GM12873 (cell line): ENCODE measurements around the gene FAM174B.

Source experiments
- TF ChIP-seq, protein P1 (sequence below): IDR thresholded peaks from 2 replicates; pipeline ENCODE4 v1.5.1; 2012; ENCODE audit warnings: low read depth, mild to moderate bottlenecking, moderate library complexity, low read length, control low read depth; ENCODE audit not compliant: insufficient read depth; ENCODE audit errors: missing control alignments

FAM174B gene

DNA sequence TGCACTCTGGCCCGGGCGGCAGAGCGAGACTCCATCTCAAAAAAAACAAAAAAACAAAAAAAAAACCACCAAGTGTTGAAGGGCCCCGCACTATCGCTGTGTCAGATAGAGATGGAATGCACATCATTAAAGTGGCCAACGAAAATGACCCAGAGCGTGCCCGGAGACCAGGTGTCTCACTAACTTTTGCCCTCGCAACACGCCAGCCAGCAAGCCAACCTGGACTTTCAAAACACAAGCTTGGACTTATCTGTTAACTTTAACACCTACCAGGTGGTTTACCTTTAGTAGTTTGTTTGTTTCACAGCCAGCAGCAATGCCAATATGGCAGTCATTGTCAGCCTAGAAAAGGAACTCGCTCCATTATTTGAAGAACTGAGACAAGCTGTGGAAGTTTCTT, 28.6 kb downstream of the FAM174B start:
- TF ChIP-seq, protein P1, sequence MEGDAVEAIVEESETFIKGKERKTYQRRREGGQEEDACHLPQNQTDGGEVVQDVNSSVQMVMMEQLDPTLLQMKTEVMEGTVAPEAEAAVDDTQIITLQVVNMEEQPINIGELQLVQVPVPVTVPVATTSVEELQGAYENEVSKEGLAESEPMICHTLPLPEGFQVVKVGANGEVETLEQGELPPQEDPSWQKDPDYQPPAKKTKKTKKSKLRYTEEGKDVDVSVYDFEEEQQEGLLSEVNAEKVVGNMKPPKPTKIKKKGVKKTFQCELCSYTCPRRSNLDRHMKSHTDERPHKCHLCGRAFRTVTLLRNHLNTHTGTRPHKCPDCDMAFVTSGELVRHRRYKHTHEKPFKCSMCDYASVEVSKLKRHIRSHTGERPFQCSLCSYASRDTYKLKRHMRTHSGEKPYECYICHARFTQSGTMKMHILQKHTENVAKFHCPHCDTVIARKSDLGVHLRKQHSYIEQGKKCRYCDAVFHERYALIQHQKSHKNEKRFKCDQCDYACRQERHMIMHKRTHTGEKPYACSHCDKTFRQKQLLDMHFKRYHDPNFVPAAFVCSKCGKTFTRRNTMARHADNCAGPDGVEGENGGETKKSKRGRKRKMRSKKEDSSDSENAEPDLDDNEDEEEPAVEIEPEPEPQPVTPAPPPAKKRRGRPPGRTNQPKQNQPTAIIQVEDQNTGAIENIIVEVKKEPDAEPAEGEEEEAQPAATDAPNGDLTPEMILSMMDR: no peak

DNA sequence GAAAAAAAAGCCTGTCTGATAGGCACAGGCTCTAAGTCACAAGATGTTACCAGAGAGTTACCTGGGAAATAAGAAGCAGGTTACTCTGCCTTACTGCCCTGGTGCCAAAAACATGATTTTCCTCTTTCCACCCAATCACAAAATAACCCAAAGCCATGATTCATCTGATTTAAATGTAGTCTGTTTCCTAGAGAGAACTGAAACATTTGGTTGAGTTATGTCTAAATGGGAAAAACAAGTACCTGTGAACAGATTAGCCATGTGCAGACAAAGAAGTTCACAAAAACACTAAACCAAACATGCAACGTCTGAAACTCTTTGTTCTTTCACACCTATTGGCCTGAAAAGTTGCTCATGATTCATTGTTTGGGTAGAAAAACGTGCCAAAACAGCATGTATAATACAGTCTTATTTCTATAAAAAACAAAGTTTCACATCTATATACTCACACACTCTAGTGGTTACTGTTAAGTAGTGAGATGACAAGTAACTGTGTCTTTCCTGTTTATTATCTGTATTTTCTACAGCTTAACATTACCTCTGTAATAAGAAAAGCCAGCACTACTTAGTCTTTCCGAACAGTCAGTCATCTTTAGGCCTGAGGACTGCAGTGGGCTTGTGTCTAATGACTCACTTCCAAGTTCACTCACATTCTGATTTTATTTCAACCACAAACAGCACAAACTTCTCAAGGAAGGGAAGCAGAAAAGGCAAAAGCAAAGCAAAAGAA, 30.2 kb downstream of the FAM174B start:
- TF ChIP-seq, protein P1: peak; percentile 7

DNA sequence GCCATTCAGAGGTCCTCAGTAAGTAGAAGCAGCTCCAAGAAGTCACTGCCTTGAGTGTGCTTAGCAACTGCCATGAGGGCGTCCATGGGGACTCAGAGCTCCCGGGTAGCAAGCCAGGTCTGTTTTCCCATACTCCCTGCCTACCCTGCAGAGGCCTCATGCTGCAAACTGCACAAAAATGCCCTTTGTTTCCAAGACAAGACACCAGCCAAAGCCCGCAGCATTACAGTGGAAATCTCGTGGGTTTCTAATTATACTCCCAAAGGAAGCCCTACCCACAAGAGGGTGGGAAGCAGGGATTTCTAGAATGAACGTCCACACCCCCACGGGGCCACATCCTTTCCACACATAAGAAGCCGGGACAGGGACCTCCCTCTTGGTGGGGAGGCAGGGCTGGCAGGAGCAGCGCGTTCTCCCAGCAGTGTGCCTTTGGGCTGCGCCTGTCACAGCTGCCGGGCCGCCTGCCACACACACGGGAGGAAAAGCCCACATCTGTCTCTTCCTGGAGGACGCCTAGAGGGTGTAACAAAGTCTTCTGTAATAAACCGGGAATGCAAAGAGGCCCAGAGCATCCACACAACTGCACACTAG, 31.1 kb downstream of the FAM174B start:
- TF ChIP-seq, protein P1: no peak

DNA sequence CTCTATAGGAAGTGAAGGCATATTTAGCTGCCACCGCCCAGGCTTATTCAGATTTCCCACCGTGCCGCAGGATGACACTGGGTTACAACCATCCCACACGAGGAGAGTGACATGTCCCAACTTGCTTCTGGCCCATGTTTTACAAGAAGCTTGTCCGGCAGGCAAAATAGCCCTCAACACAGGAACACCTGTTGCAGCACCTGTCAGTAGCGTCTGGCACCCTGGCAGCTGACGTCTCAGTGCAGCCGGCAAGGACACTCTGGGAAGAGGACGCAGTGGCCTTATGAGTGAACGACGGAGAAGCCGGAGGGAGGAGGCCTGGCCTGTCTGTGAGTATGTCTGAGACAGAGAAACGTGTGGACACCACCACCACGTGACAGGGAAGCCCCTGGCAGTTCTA, 32.1 kb downstream of the FAM174B start:
- TF ChIP-seq, protein P1: no peak

DNA sequence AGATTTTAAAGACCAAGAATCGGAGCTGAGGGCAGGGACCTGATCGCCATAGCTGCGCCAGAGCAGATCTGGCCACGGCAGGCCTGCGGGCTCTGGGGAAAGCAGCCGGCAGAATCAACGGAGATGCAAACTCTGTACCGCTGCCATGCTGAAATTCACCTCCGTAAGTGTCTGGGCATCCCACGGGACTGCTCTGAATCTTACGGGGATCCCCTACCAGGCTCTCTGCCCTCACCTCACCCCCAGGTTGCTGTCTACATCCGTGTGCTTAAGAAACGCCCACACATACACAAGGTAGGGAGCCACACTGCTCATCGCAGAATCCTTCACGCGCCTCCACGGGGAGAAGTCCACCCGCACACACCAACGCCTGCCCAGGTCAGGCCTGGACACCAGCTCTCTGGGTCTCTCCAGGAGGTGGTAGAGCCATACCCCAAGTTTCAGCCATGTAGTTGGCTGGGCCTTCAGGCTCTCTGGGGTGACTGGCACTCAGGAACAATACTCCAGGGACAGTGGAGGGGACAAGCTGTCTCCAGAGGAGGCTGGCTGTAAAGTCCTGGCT, 33.5 kb downstream of the FAM174B start:
- TF ChIP-seq, protein P1: no peak

DNA sequence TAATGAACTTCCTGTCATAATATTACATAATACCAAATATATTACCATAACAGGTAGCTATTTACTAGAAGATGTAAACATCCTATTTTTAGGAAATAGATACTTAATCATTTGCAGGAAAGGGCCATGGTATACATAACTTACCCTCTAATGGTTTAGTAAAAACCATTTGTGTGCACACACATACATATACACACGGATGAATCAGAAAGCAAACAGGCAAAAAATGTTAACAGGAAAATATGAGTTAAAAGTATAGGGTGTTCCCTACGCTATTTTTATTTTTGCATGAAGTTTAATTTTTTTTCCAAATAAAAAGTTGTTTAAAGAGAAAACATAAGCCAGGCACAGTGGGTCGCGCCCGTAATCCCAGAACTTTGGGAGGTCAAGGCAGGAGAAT, 34.6 kb downstream of the FAM174B start:
- TF ChIP-seq, protein P1: no peak
